G401 (cell line): ENCODE results near the gene EIF3D. TPM values are rescaled to one million over a fixed set of nuclear protein-coding genes. Genes with fewer than 3 reads are reported as not detected.

Experiments
- DNase-seq: peaks from one replicate; pipeline ENCODE4 v3.0.0-alpha.2; 2015; ENCODE audit warnings: low spot score
- in situ Hi-C: cut with HindIII; loops from 2 replicates; pipeline ENCODE4 v1.10.0; 2016; ENCODE audit warnings: low sequenced_read_pairs, mixed read lengths
- total RNA-seq: library from RNA; depleted of rRNA; stranded (reverse); fragments of >200 nt; shearing (Covaris generic); gene quantifications from 2 replicates; pipeline ENCODE4 v1.2.3, GENCODE V29; 2014; rRNA removed

The EIF3D gene, protein sequence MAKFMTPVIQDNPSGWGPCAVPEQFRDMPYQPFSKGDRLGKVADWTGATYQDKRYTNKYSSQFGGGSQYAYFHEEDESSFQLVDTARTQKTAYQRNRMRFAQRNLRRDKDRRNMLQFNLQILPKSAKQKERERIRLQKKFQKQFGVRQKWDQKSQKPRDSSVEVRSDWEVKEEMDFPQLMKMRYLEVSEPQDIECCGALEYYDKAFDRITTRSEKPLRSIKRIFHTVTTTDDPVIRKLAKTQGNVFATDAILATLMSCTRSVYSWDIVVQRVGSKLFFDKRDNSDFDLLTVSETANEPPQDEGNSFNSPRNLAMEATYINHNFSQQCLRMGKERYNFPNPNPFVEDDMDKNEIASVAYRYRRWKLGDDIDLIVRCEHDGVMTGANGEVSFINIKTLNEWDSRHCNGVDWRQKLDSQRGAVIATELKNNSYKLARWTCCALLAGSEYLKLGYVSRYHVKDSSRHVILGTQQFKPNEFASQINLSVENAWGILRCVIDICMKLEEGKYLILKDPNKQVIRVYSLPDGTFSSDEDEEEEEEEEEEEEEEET
- 455 and 581 TPM in 2 replicates for total RNA-seq

DNA sequence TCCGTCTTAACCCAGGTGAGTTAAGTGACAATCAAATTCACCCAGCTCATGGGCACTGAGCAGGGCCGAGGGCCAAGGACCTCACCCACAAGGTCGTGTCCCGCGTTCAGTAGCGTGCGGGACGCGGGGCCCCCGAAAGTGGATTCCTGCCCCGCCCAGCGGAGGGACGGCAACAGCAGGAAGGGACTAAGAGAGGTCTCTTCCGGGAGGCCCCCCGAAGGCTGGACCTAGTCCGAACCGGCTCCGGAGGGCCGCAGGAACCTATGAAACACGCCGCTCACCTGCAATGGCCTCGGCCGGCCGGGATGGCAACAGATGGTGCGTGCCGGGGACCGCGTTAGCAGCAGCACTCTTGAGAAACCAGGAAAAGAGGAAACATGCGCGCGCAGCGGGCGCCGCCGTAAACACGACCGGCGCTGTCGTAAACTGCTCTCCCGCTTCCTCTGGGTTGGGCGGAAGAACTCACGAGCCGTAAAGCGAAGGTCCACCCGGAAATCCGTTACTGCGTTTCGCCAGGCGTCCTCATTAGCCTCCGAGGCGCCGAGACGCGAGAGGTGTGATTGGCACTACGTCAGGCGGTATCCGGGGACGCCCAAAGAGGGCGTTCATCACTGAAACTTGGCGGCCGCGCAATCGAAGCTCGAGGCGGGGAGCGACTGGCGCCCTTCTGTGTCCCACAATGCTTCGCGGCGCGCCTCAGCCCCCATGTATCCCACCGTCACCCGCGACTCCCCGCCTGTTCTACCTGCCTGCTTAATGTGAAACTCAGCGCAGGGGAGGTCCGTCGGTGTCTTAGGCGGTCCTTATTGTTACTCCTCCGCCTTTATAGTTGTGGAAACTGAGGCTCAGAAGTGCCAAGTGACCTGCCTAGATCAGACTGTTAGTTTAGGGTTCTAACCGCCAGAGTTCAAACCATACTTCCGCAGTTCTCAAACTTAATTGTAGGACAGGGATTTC is at the start of gene EIF3D:
TSS of gene EIF3D (minus strand) at position 372 of the 957 bp plus-strand sequence. CDS start 3,045 bp downstream, outside the sequence.
- DNase-seq = peak; percentile 99
- in situ Hi-C loops = no loop called here

DNA sequence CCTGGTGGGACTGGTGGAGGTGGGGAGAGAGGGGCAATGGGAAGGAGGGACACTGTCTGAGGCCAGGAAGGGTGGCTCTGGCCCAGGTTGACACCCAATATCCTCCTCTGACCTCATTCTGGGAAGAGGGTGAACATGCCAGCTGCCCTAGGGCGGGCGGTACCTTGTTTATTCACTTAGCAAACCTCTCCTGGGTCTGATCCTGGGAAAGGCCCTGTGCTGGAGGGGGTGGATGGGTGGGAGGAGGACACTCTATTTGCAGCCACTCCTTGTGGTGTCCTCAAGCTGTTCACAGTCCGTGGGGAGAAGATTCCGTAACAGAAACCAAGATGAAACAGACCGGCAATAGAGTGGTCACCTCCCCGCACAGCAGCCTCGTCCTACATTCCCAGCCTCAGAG is 49.7 kb upstream of the EIF3D start:
- in situ Hi-C loops = no loop called here
- DNase-seq = peak; percentile 14

DNA sequence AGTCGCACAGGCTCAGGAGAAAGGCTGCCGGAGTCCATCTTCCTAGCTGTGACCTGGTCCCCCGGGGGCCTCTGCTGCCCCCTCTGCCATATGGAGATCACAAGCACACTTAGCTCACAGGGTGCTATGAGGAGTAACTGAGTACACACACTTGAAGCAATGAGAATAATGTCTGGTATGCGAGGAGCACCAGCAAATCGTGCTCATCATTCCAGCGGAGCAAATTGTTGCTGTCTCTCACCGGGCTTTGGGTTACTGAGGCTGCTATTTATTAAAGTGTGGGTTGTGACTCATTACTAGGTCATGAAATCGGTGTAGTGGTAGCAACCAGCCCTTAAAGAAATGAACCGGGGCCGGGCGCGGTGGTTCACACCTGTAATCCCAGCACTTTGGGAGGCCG is 48.1 kb upstream of the EIF3D start:
- DNase-seq = no peak

DNA sequence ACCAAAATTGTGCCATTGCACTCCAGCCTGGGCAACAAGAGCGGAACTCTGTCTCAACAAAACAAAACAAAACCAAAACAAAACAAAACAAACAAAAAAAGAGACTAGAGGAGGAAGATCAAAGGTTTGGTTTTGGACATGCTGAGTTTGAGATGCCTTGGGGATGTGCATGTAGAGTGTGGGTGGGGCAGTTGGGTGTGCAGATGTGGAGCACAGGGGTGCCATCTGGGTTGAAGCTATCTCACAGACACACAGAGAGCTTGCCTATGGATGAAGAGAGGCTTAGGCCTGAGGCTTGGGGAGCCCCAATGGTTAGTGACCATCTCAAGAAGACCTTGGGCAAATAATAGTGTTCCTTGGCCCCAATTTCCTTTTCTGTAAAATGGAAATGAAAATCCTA is 45.8 kb upstream of the EIF3D start:
- DNase-seq = no peak
- in situ Hi-C loops = no loop called here

More for the DNA sequence above, 48.1 kb upstream of the EIF3D start:
- in situ Hi-C loops = no loop called here

DNA sequence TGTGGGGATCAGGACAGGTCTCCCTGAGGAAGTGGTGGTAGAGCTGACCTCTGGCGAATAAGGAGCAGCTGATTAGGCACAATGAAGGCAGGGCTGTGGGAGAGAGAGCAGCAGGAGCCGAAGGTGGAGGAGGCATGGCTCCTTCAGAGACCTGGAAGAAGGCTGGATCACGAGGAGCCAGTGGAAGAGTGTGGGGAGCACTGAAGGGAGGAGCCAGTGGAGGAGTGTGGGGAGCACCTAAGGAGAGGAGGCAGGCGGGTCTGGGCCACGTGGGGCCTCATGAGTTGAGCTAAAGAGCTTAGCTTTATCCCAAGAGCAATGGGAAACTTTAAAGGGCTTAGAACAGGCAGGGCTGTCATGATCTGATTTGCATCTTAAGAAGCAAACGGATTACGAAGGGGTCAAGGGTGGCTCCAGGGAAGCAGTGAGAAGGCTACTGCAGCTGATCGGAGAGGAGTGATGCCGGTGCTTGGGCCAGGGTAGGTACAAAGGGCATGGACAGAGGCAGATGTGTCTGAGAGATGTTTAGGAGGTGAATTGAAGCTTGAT is 44.9 kb upstream of the EIF3D start:
- in situ Hi-C loops = no loop called here
- no peak for DNase-seq

DNA sequence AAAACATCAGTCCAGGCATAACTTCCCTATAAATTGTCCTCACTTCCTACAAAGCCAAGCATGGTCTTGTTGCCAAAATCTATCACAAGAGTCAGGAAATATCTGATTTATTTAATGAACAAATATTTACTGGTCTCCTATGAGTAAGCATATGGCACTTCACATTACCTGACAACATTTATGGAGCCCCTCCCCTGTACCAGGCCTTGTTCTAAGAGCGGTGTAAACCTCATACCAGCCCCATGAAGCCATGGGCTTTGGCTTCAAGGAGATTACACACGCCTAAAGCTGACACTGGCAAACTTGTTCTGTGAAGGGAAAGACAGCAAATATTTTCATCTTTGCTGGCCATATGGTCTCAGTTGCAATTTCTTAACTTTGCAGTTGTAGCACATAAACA is 43.0 kb upstream of the EIF3D start:
- no peak for DNase-seq
- in situ Hi-C loops = no loop called here

DNA sequence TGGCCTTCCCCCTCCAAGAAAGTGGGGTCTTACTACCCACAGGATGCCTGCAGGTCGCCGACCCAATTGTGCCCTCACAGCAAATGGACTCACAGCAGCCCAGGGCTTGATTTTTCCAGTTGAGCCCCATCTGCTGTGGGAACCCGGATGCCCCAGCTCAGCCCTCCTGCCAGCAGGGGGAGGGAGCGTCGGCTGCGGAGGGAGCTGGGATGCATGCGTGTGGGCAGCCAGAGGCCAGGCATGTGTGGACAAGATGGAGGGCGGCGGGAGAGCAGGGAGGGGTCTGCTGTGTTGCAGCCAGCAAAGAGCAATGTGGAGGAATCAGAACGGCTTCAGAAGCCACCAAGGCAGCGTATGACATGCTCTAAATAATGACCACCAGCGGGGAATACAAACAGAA is 41.0 kb upstream of the EIF3D start:
- peak; percentile 36 for DNase-seq
- in situ Hi-C loops = no loop called here

DNA sequence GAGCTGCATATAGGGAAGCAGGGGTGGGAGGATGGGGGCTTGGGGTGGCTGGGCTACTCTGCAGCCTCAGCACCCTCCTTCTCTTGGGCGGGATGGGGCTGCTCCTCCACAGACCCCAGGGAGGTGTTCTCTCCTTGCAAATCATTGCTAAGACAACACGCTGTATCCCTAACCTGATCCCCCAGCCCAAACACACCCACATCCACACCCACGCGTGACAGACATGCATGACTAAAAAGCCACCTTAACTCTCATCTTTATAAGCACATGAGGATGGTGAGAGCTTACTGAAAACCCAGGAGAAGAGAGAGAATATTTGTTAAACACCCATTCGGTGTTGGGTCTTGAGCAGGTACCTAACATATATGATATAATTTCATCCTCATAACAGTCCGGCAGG is 39.9 kb upstream of the EIF3D start:
- DNase-seq = no peak
- in situ Hi-C loops = no loop called here

DNA sequence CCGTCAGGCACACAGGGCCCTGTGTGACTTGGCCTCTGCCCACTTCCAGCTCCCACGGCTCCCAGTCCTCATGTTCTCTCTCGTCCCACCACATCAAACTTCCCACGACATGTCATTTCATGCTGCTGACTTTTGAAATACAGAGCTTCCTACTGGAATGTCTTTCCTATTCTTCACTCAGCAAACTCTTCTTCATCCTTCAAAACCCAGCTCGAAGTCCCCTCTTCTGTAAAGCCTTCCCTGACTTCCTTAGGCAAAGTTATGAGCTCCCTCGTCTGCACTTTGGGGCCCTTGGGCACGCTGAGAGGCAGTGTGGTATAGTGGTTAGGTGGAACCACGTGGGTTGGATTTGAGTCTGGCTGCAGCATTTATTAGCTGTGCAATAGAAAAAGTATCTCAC is 37.8 kb upstream of the EIF3D start:
- in situ Hi-C loops = no loop called here
- no peak for DNase-seq

DNA sequence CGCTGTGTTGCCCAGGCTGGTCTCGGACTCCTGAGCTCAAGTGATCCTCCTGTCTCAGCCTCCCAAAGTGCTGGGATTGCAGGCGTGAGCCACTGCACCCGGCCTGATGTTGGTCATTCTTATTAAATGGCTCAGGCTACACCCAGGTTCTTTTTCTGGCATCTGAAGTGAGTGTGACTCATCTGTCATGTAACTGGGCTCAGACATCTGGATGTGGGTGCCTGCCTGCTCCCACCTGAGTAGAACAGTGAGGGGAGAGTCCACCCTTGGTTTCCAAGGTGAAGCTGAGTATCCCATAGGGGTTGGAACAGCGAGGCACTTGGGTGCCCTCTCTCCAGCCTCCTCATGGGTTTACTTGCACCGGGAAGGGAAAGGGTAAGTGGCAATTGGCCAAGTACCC is 36.7 kb upstream of the EIF3D start:
- DNase-seq = no peak
- in situ Hi-C loops = no loop called here

DNA sequence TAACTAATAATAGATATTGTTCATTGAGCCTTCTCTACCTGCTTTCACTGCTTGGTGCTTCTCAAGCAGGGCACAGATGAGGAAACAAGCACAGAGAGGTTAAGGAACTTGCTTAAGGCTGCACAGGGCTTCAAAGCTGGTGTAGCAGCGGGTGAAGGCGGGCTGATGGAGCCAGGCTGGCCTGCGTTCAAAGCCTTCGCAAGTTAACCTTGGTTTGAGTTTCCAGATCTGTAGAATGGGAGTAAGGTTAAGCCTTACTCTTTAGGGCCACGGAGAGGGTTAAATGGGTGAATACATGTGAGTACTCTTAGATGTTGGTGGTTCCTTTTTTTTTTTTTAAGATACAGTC is 36.2 kb upstream of the EIF3D start:
- DNase-seq = no peak
- in situ Hi-C loops = no loop called here

DNA sequence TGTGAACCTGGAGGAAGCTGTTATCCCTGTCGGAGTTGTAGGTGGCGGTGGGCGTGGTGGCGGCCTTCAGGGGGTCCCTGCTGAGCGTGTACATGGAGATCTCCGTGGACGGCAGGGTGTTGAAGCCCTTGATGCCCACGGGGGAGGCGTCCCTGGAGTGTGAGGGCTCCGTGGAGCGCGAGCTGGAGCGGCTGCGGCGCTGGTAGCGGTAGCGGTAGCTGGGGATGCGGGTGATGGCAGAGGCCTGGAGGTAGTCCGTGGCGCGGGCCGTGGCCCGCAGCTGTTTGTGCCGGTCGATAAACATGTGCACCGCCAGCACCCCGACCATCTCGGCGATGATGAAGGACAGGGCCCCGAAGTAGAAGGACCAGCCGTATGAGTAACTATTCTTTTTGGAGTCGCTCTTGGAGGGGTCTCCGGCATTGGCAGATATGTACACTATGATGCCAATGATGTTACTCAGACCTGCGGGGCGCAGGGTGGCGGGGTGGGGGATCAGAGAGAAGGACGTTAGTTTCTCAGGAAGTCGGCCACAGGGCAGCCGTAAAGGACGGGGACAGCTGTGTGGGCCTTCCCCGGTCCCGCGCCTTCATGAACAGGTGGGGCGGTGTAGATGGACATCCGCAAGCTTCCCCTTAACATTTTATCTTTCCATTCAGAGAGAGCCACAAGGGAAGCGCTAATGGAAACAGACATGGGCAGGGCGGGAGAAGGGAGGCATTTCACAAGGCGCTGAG is 35.6 kb upstream of the EIF3D start:
- no peak for DNase-seq
- in situ Hi-C loops = no loop called here

DNA sequence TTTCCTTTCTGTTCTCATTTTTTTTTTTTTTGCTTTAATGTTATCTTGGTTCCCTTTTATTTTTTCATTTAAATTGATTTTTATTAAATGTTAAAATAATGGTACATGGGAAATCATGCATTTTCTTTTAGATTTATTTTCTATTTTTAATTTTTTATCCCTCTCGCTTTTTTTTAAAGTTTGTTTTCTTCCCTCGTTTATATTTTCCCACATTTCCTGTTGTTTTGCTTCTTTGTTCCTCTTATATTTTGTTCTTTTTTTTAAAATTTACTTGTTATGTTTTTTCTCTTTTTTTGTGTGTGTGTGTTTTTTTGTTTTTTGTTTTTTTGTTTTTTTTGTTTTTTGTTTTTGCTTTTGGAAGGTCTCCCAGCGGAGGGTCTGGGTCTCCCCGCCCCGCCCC is 34.9 kb upstream of the EIF3D start:
- no peak for DNase-seq
- in situ Hi-C loops = no loop called here

DNA sequence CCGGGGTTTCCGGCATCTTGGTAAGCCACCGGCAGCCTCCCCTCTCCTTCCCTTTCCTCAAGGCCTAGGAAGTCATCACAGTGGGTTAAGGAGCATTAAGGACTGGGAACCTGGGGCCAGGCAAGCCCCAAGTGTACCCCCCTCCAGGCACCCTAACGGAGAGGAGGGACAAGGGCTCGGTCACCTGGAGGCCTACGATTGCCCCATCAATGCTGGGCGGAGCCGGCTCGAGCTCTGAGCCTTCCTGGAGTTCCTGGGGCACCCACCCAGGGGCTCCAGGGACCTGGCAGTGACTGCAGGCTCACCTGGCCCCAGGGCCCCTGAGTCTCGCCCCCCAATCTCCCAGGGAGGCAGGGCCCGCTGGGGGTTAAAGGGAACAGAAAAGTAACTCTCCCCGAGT is 34.5 kb upstream of the EIF3D start:
- no peak for DNase-seq
- in situ Hi-C loops = no loop called here

DNA sequence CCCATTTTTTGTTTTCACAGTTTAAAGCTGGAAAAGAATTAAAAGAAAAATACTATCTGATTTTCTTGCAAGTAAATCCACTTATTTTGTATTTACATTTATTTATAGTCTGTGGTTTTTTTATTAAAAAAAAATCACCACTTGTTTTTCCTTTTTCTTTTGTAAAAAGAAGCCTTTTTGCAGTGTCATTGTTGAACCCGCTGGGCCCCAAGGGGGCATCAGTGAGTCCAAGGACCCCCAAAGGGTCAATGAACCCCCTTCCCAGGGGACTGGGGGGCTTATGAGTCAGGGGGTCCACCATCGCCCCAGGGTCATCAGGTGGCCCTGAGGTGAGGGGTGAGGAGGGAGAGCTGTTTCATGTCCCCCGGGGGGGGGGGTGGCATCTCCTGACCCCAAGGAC is 34.0 kb upstream of the EIF3D start:
- in situ Hi-C loops = no loop called here
- DNase-seq = no peak

DNA sequence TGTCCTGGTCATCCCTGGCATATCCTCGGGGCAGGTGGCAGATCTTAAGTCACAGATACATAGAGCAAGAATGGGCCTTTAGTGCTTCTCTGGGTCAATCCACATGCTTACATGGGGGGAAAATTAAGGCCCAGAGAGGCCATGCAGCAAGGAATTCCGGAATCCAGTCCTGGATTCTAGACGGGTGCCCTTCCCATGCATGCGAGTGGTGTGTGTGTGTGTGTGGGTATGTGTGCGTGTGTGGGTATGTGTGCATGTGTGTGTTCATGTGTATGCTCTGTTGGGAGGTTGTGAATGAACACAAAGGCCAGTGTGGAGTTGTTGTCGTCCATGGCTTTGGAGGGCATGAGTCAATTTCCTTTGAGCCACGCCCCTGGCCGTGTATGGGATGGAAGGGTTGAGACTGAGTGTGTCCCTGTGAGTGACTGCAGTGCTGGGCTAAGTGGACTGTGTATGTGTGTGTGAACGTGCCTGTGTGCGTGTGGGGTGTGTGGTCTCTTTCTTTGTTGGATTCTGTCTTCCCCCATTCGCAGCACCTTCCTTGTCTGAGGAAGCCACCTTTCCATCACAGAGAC is 33.4 kb upstream of the EIF3D start:
- DNase-seq = no peak
- in situ Hi-C loops = no loop called here

DNA sequence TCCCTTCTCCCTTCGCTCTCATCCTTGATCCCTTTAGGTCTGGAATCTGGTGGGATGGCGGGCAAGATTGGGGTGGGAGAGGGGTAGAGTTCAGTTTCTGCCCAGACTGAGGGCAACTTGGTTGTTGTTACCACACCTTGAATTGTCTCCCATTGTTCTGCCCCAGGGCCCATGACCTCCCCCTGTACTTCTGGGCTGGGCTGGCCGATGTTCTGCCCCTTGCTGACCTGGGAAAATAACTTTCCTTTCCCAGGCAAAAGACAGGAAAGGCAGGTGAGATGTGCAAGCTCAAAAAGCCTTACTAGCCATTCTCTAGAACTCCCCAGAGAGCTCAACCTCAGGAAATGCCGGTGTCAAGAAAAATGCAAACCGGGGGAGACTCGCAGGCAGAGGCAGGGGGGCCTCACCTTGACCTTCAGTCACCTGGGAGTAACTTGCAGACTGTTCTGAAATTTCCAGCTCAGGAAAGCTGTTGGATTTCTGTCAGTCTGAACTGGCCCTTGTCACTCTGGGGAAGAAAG is 32.4 kb upstream of the EIF3D start:
- DNase-seq = no peak
- in situ Hi-C loops = no loop called here

DNA sequence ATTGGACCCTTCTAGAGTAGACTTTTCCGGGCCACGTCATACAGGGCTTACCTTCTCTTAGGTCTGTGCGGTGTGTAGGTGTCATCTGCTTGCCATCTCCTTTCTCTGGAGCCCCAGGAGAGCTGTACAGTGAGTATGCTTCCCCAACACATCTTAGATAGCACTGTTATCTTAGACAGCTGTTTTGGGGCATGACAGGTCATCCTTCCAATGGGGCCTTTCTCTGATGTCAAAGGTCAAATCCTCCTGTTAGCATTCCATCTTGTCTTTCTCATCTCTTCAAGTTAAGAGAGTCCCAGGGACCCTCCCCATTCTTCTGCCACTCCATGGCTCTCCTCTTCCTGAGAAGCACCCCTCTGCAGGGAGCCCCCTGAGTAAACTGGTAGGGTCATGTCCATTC is 31.0 kb upstream of the EIF3D start:
- in situ Hi-C loops = no loop called here
- DNase-seq = no peak

DNA sequence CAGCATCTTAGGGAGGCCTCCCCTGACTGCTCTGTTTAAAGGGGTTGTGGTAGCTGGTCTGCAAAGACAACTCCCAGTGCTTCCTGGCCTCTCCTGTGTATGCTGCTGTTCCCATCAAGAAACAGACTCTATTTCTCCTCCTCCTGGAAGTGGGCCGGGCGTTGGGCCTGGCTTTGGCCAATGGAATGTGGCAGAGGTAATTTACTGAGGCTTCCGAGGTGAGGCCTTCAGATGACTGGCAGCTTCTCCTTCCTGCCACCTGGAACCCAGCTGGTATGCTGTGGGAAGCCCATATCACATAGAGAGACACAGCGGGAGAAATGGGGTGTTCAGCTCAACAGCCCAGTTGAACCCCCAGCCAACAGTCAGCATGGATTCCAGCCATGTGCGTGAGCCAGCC is 25.1 kb upstream of the EIF3D start:
- DNase-seq = no peak
- in situ Hi-C loops = no loop called here
